NT2/D1 (cell line): Measurements from ENCODE around the gene ZSCAN2.

ENCODE experiments used
- SUZ12 ChIP-seq: IDR thresholded peaks from 2 replicates; pipeline ENCODE4 v1.6.1; 2011; ENCODE audit not compliant: insufficient read length, insufficient read depth; ENCODE audit errors: extremely low read depth
- YY1 ChIP-seq: IDR thresholded peaks from 2 replicates; pipeline ENCODE4 v1.6.1; 2011; ENCODE audit not compliant: insufficient read length, insufficient read depth
- ZNF274 ChIP-seq: IDR thresholded peaks from 2 replicates; pipeline ENCODE4 v1.6.1; 2011; ENCODE audit warnings: mild to moderate bottlenecking, low read depth, low read length

DNA sequence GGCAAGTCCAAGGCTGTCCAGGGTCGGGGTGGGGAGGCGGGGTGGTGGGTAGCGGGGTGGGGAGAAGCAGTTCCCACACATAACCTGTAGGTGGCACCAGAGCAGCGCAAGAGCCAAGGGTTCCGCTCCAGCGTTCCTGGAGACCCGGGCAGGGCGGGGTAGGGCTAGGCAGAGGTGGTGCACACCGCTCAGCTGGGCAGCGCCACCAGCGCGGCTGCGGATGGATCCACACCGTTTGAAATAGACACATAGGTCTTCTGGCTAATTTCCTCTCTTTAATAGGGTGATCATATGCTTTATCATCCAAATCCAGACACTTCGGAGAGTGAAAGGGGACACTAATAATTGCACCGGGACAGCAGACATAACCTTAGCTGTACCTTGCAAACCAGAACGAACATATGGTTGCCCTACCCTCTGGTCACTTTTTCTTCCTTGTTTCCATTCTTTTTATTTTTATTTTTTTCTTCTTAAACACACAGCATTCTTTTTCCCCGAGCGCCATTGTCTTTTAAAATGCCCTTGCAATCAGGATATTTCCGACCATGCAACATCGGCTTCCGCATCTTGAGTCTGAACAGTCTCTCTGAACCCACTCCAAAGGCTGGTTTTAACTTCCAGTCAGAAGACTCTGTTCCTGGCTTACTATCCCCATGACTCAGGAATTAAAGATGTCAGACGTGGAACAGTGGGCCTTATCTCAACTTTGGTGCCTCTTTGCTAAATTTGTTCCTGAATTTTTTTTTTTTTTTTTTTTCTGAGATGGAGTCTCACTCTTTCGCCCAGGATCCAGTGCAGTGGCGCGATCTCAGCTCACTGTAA, 12.5 kb upstream of the ZSCAN2 start:
- TF ChIP-seq ZNF274: no peak
- TF ChIP-seq YY1: no peak
- TF ChIP-seq SUZ12: no peak
